ENCODE data around the gene FBXW7. TPM values are rescaled to one million over a fixed set of nuclear protein-coding genes. Genes with fewer than 3 reads are reported as not detected.

Gene FBXW7
- total RNA-seq, 1 donor from 2014 or later = 47.2 TPM

DNA sequence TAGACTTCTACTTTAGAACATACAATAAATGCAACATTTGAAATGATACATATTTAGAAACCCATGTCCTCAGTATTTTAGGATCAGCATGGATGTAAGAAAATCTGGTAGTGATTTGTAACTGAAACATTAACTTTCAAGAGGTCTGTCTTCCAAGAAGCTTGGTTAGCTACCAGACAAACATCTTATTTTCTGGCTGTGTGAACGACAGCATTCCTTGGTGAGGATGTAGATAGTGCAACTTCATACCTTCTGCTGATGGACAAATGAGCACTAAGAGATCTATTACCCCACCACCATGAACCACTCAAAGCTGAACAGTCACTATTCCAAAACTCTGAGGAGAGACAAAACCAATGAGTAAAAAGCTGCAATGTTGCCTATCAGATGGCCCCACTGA lies 212.7 kb downstream of the FBXW7 start:
- TF ChIP-seq, protein P1, sequence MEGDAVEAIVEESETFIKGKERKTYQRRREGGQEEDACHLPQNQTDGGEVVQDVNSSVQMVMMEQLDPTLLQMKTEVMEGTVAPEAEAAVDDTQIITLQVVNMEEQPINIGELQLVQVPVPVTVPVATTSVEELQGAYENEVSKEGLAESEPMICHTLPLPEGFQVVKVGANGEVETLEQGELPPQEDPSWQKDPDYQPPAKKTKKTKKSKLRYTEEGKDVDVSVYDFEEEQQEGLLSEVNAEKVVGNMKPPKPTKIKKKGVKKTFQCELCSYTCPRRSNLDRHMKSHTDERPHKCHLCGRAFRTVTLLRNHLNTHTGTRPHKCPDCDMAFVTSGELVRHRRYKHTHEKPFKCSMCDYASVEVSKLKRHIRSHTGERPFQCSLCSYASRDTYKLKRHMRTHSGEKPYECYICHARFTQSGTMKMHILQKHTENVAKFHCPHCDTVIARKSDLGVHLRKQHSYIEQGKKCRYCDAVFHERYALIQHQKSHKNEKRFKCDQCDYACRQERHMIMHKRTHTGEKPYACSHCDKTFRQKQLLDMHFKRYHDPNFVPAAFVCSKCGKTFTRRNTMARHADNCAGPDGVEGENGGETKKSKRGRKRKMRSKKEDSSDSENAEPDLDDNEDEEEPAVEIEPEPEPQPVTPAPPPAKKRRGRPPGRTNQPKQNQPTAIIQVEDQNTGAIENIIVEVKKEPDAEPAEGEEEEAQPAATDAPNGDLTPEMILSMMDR (IDR thresholded peaks at IDR 0.05) = no peak
- Histone ChIP-seq H3K27ac (no peak overlapping the region), H3K4me3 (no peak overlapping the region), H3K9me3 (no peaks in the 10 kb centered on the region), H3K36me3 (peaks cover 70% of the 10 kb centered on the region), H3K27me3 (no peaks in the 10 kb centered on the region), H3K4me1 (no peaks in the 10 kb centered on the region)
- ATAC-seq (no peak), DNase-seq (no peak)
- intact Hi-C loops (cut with DNase I) = no loop called here

DNA sequence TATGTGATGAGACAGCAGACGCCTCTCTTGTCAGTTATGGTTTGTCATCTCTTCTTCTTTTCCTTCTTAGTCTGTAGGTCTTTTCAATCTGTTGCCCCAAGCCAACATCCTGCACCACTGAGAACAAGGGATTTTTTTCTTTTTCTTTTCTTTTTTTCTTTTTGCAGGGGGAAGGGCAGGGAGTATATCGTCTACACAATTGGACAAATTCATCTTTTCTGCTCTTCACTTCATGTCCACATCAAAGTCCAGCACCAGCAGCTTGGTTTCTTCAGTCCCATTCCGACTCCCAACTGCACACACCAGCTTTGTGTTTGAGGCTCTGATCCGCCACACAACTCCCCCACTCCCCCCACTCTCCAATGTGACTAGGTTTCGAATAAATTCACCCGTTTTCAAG lies 213.2 kb downstream of the FBXW7 start:
- intact Hi-C loops (cut with DNase I) = no loop called here
- Histone ChIP-seq H3K36me3 (peaks cover 65% of the 10 kb centered on the region), H3K4me3 (no peak overlapping the region), H3K27me3 (no peaks in the 10 kb centered on the region), H3K27ac (no peak overlapping the region), H3K9me3 (no peaks in the 10 kb centered on the region), H3K4me1 (no peaks in the 10 kb centered on the region)
- TF ChIP-seq, protein P1 (IDR thresholded peaks at IDR 0.05) = no peak
- DNase-seq (no peak), ATAC-seq (no peak)

- intact Hi-C loops (cut with DNase I) = no loop called here
- Histone ChIP-seq H3K27ac (no peak overlapping the region), H3K27me3 (no peaks in the 10 kb centered on the region), H3K36me3 (peaks cover 57% of the 10 kb centered on the region), H3K4me1 (no peaks in the 10 kb centered on the region), H3K9me3 (no peaks in the 10 kb centered on the region), H3K4me3 (no peak overlapping the region)
- DNase-seq (no peak), ATAC-seq (no peak)
- TF ChIP-seq, protein P1 (IDR thresholded peaks at IDR 0.05) = no peak
Measured at GRCh38 chr4:152321923-152322322, 214.0 kb downstream of the FBXW7 start.

- Histone ChIP-seq H3K36me3 (peaks cover 54% of the 10 kb centered on the region), H3K9me3 (no peaks in the 10 kb centered on the region), H3K27ac (no peak overlapping the region), H3K4me3 (no peak overlapping the region), H3K4me1 (no peaks in the 10 kb centered on the region), H3K27me3 (no peaks in the 10 kb centered on the region)
- ATAC-seq = no peak
- TF ChIP-seq, protein P1 (IDR thresholded peaks at IDR 0.05) = no peak
- intact Hi-C loops (cut with DNase I) = no loop called here
- no peak for DNase-seq
Measured at GRCh38 chr4:152321398-152321797, 214.5 kb downstream of the FBXW7 start.

GRCh38 chr4:152316969-152317368 lies 218.9 kb downstream of the FBXW7 start:
- TF ChIP-seq, protein P1 (IDR thresholded peaks at IDR 0.05) = no peak
- Histone ChIP-seq H3K36me3 (peaks cover 11% of the 10 kb centered on the region), H3K4me3 (no peak overlapping the region), H3K27ac (no peak overlapping the region), H3K27me3 (no peaks in the 10 kb centered on the region), H3K9me3 (no peaks in the 10 kb centered on the region), H3K4me1 (no peaks in the 10 kb centered on the region)
- ATAC-seq = no peak
- no peak for DNase-seq
- intact Hi-C loops (cut with DNase I) = no loop called here

DNA sequence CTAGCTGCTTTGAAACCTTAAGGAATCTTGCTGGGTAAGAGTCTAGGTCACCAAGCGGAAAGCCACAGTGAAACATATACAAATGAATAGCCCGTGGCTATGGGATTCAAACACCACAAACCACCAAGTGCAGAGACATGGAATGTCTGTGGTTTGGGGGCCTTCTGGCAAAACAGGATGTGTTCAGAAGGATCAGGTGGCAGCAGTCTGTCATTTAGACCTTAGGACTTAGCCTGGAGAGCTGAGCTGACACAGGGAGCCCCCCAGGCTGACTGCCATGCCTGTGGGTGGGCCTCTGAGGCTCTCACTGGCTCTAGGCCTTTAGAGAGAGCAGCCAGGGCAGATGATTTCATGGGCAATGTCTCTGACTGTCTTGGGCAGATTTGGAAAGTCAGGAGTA lies 225.6 kb downstream of the FBXW7 start:
- intact Hi-C loops (cut with DNase I) = no loop called here
- Histone ChIP-seq H3K9me3 (no peaks in the 10 kb centered on the region), H3K36me3 (no peaks in the 10 kb centered on the region), H3K27ac (no peak overlapping the region), H3K4me3 (no peak overlapping the region), H3K4me1 (no peaks in the 10 kb centered on the region), H3K27me3 (no peaks in the 10 kb centered on the region)
- no peak for ATAC-seq
- TF ChIP-seq, protein P1 (IDR thresholded peaks at IDR 0.05) = no peak
- no peak for DNase-seq

Data from upper lobe of right lung (tissue), 1 donor.